AG04450 (cell line): ENCODE measurements around the gene ZCCHC10. TPM values are rescaled to one million over a fixed set of nuclear protein-coding genes. Genes with fewer than 3 reads are reported as not detected.

Experiments used
- CTCF ChIA-PET: fragments of 300-600, 350-600 bp; formaldehyde crosslinking; extraction: SDS; loops from one replicate; lab custom pipeline; 2022; ENCODE audit warnings: antibody characterized with exemption, inconsistent platforms; lab: Charles Lee
- POLR2A ChIA-PET: fragments of 350-600 bp; formaldehyde crosslinking; extraction: SDS; loops from one replicate; lab custom pipeline; 2021; ENCODE audit warnings: antibody characterized with exemption, inconsistent platforms; lab: Yijun Ruan, JAX
- DNase-seq: peaks from one replicate; pipeline ENCODE4 v3.0.0-alpha.2; 2011; ENCODE audit warnings: low read depth, low spot score
- H3K27ac ChIP-seq: one replicate; pipeline ENCODE4 v1.5.1; 2012; ENCODE audit warnings: low read depth, low read length, control low read depth
- H3K27me3 ChIP-seq: one replicate; pipeline ENCODE4 v1.6.0; 2012; ENCODE audit warnings: low read length; ENCODE audit not compliant: control insufficient read depth, insufficient read depth
- H3K4me3 ChIP-seq: 2 replicates; pipeline ENCODE4 v1.5.1; 2011; ENCODE audit warnings: mild to moderate bottlenecking, low read depth, low read length, control low read depth
- H3K9me3 ChIP-seq: 2 replicates; pipeline ENCODE4 v1.5.1; 2012; ENCODE audit warnings: low read length; ENCODE audit not compliant: control insufficient read depth, insufficient read depth
- CTCF ChIP-seq: IDR thresholded peaks from 2 replicates; pipeline ENCODE4 v1.5.1; 2011; ENCODE audit warnings: low read depth, low read length, control low read depth, inconsistent platforms
- polyA plus RNA-seq: library from polyadenylated mRNA; depleted of rRNA; stranded (reverse); fragments of >200 nt; gene quantifications from 2 replicates; pipeline ENCODE4 v1.2.3, GENCODE V29; 2011

The ZCCHC10 gene
- polyA plus RNA-seq, 1 experiment, result 28.8 TPM

- CTCF ChIA-PET, result no interaction called here
- H3K4me3 ChIP-seq, result no peak overlapping the region
Observed at GRCh38 chr5:133065471-133065870, 39.1 kb upstream of the ZCCHC10 start.

GRCh38 chr5:133063965-133064364 is 37.6 kb upstream of the ZCCHC10 start:
- no peaks in the 10 kb centered on the region for H3K27me3 ChIP-seq
- H3K27ac ChIP-seq, result no peak overlapping the region

More at GRCh38 chr5:133065471-133065870, 39.1 kb upstream of the ZCCHC10 start:
- no peak overlapping the region for H3K27ac ChIP-seq
- DNase-seq, result no peak
- H3K27me3 ChIP-seq, result no peaks in the 10 kb centered on the region
- no peaks in the 10 kb centered on the region for H3K9me3 ChIP-seq
- TF ChIP-seq CTCF, result no peak
- POLR2A ChIA-PET, result no interaction called here

GRCh38 chr5:133062276-133062675 is 35.9 kb upstream of the ZCCHC10 start:
- no peak overlapping the region for H3K4me3 ChIP-seq
- POLR2A ChIA-PET, result no interaction called here
- H3K9me3 ChIP-seq, result no peaks in the 10 kb centered on the region
- CTCF ChIA-PET, result no interaction called here
- H3K27me3 ChIP-seq, result no peaks in the 10 kb centered on the region
- no peak for TF ChIP-seq CTCF
- no peak for DNase-seq
- no peak overlapping the region for H3K27ac ChIP-seq

More at GRCh38 chr5:133063965-133064364, 37.6 kb upstream of the ZCCHC10 start:
- Histone ChIP-seq H3K4me3 (no peak overlapping the region), H3K9me3 (no peaks in the 10 kb centered on the region)
- DNase-seq, result no peak
- no peak for TF ChIP-seq CTCF
- ChIA-PET POLR2A (no interaction called here), CTCF (interaction anchor here (0.7 kb wide), 1 partner anchor 32 kb away, joined by 3 read pairs; no protein-coding TSS in a partner anchor)

- H3K9me3 ChIP-seq, result no peaks in the 10 kb centered on the region
- ChIA-PET POLR2A (no interaction called here), CTCF (no interaction called here)
- no peak overlapping the region for H3K27ac ChIP-seq
- TF ChIP-seq CTCF, result no peak
- DNase-seq, result no peak
- H3K4me3 ChIP-seq, result no peak overlapping the region
- H3K27me3 ChIP-seq, result no peaks in the 10 kb centered on the region
Observed at GRCh38 chr5:133059621-133060020, 33.3 kb upstream of the ZCCHC10 start.

- Histone ChIP-seq H3K9me3 (peaks cover 6% of the 10 kb centered on the region; the same call in 1 of the 2 replicates), H3K27ac (no peak overlapping the region), H3K4me3 (no peak overlapping the region), H3K27me3 (no peaks in the 10 kb centered on the region)
- CTCF ChIA-PET, result no interaction called here
- TF ChIP-seq CTCF, result no peak
- POLR2A ChIA-PET, result interaction anchor here (0.5 kb wide), 1 partner anchor 87 kb away, joined by 4 read pairs; no protein-coding TSS in a partner anchor
- DNase-seq, result no peak
Observed at GRCh38 chr5:133056891-133057290, 30.5 kb upstream of the ZCCHC10 start.
